KMS-11 (cell line): ENCODE results near the gene CDC42BPA.

ENCODE experiments used
- H2AFZ ChIP-seq: fragments of 200-600 bp; sonication (generic); 2 replicates; pipeline ENCODE4 v1.6.1; 2016; ENCODE audit warnings: antibody characterized with exemption, mixed run types, low read depth
- H3K27ac ChIP-seq: fragments of 200-600 bp; sonication (generic); 2 replicates; pipeline ENCODE4 v1.6.1; 2016; ENCODE audit warnings: mild to moderate bottlenecking, mixed run types
- H3K27me3 ChIP-seq: fragments of 200-600 bp; sonication (generic); 2 replicates; pipeline ENCODE4 v1.6.1; 2017; ENCODE audit warnings: mild to moderate bottlenecking, low read depth, mixed run types, moderate library complexity; ENCODE audit not compliant: insufficient read depth
- H3K36me3 ChIP-seq: fragments of 200-600 bp; sonication (generic); 2 replicates; pipeline ENCODE4 v1.6.1; 2017; ENCODE audit warnings: mild to moderate bottlenecking, mixed run types; ENCODE audit not compliant: insufficient read depth
- H3K4me1 ChIP-seq: fragments of 200-600 bp; sonication (generic); 2 replicates; pipeline ENCODE4 v1.6.1; 2016; ENCODE audit warnings: mild to moderate bottlenecking, low read depth, mixed run types; ENCODE audit not compliant: poor library complexity, severe bottlenecking
- H3K4me2 ChIP-seq: fragments of 200-600 bp; sonication (generic); 2 replicates; pipeline ENCODE4 v1.7.0; 2016; ENCODE audit warnings: mild to moderate bottlenecking, mixed run types
- H3K4me3 ChIP-seq: fragments of 200-600 bp; sonication (generic); IDR thresholded peaks from 2 replicates; pipeline ENCODE4 v1.6.1; 2017; ENCODE audit warnings: low read depth, low read length, mixed read lengths; ENCODE audit not compliant: insufficient read depth
- H3K79me2 ChIP-seq: fragments of 200-600 bp; sonication (generic); 2 replicates; pipeline ENCODE4 v1.6.1; 2016; ENCODE audit warnings: low read depth, mixed run types; ENCODE audit not compliant: insufficient read depth
- H3K9ac ChIP-seq: fragments of 200-600 bp; sonication (generic); 2 replicates; pipeline ENCODE4 v1.6.1; 2016; ENCODE audit warnings: mild to moderate bottlenecking, mixed run types
- H4K20me1 ChIP-seq: fragments of 200-600 bp; sonication (generic); 2 replicates; pipeline ENCODE4 v1.6.1; 2016; ENCODE audit warnings: mild to moderate bottlenecking, mixed run types; ENCODE audit not compliant: insufficient read depth
- TF ChIP-seq, protein P1 (sequence below): fragments of 200-600 bp; sonication (generic); conservative IDR thresholded peaks from 2 replicates; pipeline ENCODE4 v1.6.1; 2017; ENCODE audit warnings: low read depth, mild to moderate bottlenecking, antibody characterized with exemption, low read length, moderate library complexity, mixed read lengths

The CDC42BPA gene

DNA sequence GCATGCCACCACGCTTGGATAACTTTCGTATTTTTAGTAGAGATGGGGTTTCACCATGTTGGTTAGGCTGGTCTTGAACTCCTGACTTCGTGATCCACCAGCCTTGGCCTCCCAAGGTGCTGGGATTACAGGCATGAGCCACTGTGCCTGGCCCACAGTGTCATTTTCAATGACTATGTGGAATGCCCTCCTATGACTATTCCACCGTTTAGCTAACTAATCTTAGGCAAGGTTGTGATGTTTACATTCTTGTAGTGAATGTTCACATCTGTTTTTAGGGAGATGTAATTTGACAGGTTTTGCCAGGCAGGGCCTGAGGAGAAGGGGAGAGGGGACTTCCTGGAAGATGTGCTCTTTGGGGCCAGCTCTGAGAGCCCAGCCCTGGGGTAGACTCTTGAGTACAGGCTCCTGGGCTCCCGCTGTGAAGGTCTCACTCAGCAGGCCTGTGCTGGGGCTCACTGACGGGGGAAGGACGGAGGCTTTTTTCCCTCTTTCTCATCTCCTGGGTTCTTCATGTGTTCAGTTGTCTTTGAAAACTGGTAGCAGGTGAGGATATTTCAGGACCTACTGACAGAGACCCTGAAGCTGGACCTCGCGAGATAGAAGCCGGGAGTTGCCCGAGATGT is 365.0 kb downstream of the CDC42BPA start:
- Histone ChIP-seq H3K79me2 (peaks cover 50% of the 10 kb centered on the region; the same call in 1 of the 2 replicates), H3K9ac (no peak overlapping the region), H4K20me1 (no peaks in the 10 kb centered on the region), H3K4me2 (no peak overlapping the region), H2AFZ (no peak overlapping the region), H3K27me3 (no peaks in the 10 kb centered on the region), H3K4me1 (peaks cover 11% of the 10 kb centered on the region), H3K4me3 (no peak overlapping the region), H3K27ac (no peak overlapping the region), H3K36me3 (no peaks in the 10 kb centered on the region)
- TF ChIP-seq, protein P1, sequence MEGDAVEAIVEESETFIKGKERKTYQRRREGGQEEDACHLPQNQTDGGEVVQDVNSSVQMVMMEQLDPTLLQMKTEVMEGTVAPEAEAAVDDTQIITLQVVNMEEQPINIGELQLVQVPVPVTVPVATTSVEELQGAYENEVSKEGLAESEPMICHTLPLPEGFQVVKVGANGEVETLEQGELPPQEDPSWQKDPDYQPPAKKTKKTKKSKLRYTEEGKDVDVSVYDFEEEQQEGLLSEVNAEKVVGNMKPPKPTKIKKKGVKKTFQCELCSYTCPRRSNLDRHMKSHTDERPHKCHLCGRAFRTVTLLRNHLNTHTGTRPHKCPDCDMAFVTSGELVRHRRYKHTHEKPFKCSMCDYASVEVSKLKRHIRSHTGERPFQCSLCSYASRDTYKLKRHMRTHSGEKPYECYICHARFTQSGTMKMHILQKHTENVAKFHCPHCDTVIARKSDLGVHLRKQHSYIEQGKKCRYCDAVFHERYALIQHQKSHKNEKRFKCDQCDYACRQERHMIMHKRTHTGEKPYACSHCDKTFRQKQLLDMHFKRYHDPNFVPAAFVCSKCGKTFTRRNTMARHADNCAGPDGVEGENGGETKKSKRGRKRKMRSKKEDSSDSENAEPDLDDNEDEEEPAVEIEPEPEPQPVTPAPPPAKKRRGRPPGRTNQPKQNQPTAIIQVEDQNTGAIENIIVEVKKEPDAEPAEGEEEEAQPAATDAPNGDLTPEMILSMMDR, result no peak

DNA sequence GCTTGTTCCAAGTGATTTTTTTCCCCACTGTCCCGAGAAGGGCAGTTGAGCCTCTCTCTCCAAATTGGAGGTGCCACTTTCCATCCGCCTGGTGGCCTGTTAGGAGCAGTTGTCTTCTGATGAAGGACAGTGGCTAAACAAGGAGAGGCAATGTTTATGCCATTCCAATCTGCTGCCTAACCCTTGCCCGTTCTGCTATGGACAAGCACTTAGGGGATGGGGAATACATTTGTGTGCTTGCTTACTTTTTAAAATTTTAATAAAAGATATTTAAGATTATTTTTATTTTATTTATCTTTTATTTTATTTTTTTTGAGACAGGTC is 366.2 kb downstream of the CDC42BPA start:
- Histone ChIP-seq H3K4me2 (no peak overlapping the region), H3K36me3 (no peaks in the 10 kb centered on the region), H3K9ac (no peak overlapping the region), H3K4me3 (no peak overlapping the region), H4K20me1 (no peaks in the 10 kb centered on the region), H3K27me3 (no peaks in the 10 kb centered on the region), H2AFZ (no peak overlapping the region), H3K4me1 (peaks cover 11% of the 10 kb centered on the region), H3K79me2 (peaks cover 48% of the 10 kb centered on the region; the same call in 1 of the 2 replicates), H3K27ac (no peak overlapping the region)
- TF ChIP-seq, protein P1, result no peak

DNA sequence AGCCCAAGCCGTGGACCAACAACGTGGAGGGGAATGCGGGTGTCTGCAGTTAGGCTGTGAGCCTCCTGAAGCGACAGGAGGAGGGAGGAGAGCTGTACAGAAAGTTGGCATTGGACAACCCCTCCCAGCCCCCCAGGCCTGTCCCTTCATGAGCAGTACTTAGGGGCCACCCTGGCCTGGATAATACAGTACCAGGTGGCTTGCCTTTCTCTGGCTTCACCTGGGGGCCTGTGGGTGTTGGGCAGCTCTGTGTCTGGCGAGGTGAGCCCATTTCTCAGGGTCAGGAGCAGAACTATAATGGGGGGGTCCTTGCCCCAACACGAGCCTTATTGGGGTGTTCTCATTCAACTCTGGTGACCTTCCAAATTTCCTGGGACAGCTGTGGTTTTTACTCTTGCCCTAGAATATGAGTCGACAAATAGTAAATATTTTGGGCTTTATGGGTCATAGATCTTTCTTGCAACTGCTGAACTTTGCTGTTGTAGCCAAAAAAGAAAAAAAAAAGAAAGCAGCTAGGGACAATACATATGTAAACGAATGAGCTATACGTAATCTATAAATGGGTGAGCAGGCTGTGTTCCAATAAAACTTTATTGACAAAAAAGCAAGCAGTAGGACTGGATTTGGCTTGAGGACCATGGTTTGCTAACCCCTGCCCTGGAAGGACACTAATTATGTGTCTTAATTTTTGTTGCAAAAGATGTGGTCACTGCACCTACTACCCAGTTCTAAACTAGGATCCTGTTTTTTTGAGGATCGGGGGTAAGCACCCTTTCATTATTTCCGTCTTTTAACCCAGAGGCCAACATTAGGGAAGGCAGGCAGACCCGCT is 366.8 kb downstream of the CDC42BPA start:
- Histone ChIP-seq H3K9ac (no peak overlapping the region), H3K4me2 (no peak overlapping the region), H3K36me3 (no peaks in the 10 kb centered on the region), H2AFZ (no peak overlapping the region), H3K27me3 (no peaks in the 10 kb centered on the region), H4K20me1 (no peaks in the 10 kb centered on the region), H3K79me2 (peaks cover 54% of the 10 kb centered on the region; the same call in 1 of the 2 replicates), H3K27ac (no peak overlapping the region), H3K4me1 (peaks cover 11% of the 10 kb centered on the region), H3K4me3 (no peak overlapping the region)
- TF ChIP-seq, protein P1, result no peak

DNA sequence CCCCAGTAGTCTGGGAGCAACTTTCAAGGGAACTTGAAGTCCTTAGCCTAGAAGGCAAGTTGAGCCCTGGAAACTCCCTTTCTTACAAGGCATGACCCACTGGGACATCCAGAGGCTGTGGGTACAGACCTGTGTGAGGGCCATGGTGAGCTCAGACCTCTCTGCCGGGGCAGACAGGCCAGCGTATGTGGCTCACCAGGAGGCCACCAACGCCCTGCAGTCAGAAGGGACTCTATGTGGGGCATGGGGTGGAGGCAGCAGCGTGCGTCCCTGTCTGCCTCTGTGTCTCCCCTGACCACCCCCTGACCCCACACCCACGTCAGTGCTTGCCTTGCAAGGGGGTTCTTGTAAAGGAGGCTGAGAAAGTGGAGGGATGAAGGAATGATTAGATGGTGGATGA is 367.4 kb downstream of the CDC42BPA start:
- H3K27me3 ChIP-seq, result no peaks in the 10 kb centered on the region
- peaks cover 11% of the 10 kb centered on the region for H3K4me1 ChIP-seq
- peaks cover 60% of the 10 kb centered on the region; the same call in 1 of the 2 replicates for H3K79me2 ChIP-seq
- no peaks in the 10 kb centered on the region for H3K36me3 ChIP-seq
- H4K20me1 ChIP-seq, result no peaks in the 10 kb centered on the region
- no peak overlapping the region for H2AFZ ChIP-seq
- H3K27ac ChIP-seq, result no peak overlapping the region
- no peak overlapping the region for H3K9ac ChIP-seq
- TF ChIP-seq, protein P1, result no peak
- H3K4me3 ChIP-seq, result no peak overlapping the region
- no peak overlapping the region for H3K4me2 ChIP-seq
